Cardiac muscle cell (in vitro differentiated cells and primary cell): ENCODE measurements around the gene MT1B. TPM values are rescaled to one million over a fixed set of nuclear protein-coding genes. Genes with fewer than 3 reads are reported as not detected.

ENCODE experiments used
- DNase-seq, 2 donors: peaks; one replicate each; pipeline versions ENCODE4 v3.0.0 to v3.0.0-alpha.2; 2010 to 2017; ENCODE audit warnings: low read depth in 1 of 2, low spot score in 1 of 2
- H3K27ac ChIP-seq: fragments of 200-600 bp; sonication (generic); 2 replicates; pipeline ENCODE4 v1.5.1; 2016
- H3K27me3 ChIP-seq: fragments of 200-600 bp; sonication (generic); 2 replicates; pipeline ENCODE4 v1.6.0; 2016; ENCODE audit warnings: control low read depth
- H3K36me3 ChIP-seq: fragments of 200-600 bp; sonication (generic); 2 replicates; pipeline ENCODE4 v1.5.1; 2016; ENCODE audit warnings: control low read depth
- H3K4me1 ChIP-seq: fragments of 200-600 bp; sonication (generic); 2 replicates; pipeline ENCODE4 v1.8.1; 2017; ENCODE audit warnings: low read depth, mild to moderate bottlenecking, mixed run types
- H3K4me3 ChIP-seq: fragments of 200-600 bp; sonication (generic); 2 replicates; pipeline ENCODE4 v1.5.1; 2016; ENCODE audit warnings: mild to moderate bottlenecking
- H3K9me3 ChIP-seq: fragments of 200-600 bp; sonication (generic); 2 replicates; pipeline ENCODE4 v1.5.1; 2017; ENCODE audit warnings: low read depth, mild to moderate bottlenecking, control low read depth
- polyA plus RNA-seq: library from polyadenylated mRNA; unstranded; fragments of >200 nt; fragmentation: Nextera tagmentation; extraction: Ambion mirVana; gene quantifications from 2 replicates; pipeline ENCODE4 v1.2.1, GENCODE V29; 2016
- total RNA-seq: library from RNA; depleted of rRNA; stranded (reverse); fragments of >200 nt; gene quantifications from 2 replicates; pipeline ENCODE4 v1.2.3, GENCODE V29; 2016
- TF ChIP-seq, protein P1 (sequence below): IDR thresholded peaks from 2 replicates; pipeline ENCODE4 v1.5.1; 2012; ENCODE audit warnings: low read depth, mild to moderate bottlenecking, low read length

MT1B gene
- total and polyA plus RNA-seq, 2 experiments from 2014 or later, result not detected

DNA sequence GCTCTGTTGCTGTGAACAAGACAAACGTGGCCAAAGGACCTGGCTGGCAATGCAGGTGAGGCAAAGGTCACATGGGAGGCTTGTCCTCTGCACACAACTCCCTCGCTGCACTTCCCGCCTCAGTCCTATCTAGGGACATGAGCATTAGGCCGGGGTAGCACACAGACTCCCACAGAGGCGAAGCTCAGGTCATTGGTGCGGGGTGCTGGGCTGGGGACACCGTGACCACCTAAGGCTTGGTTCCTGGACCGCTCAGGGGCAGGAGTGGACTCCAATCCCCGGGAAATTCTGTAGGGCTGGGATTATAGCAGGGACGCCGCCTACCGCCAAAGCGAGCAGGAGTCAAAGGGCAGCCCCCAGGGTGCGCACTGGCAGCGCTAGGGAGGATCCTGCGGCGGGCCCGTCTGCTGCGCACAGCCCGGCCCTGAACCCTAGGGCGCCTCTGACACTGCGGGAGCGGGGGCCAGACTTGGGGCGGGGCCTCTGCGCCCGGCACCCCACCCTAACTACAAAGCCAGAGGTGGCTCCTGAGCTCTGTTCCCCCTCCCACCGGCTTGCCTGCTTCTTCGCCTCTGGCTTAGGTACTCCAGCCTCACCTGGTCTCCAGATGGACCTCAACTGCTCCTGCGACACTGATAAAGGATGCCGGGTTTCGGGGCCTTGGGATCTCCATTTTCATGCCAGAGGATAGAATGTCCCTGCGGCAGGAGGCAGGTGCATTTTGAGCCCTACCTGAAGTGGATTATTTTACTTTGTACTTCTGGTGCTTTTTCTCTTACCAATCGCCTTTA is 3.9 kb upstream of the MT1B start:
- Histone ChIP-seq H3K4me1 (peaks cover 5% of the 10 kb centered on the region), H3K36me3 (no peaks in the 10 kb centered on the region), H3K27ac (no peak overlapping the region), H3K9me3 (no peaks in the 10 kb centered on the region), H3K27me3 (peaks cover 100% of the 10 kb centered on the region), H3K4me3 (no peak overlapping the region)
- DNase-seq, result no peak
- TF ChIP-seq, protein P1, sequence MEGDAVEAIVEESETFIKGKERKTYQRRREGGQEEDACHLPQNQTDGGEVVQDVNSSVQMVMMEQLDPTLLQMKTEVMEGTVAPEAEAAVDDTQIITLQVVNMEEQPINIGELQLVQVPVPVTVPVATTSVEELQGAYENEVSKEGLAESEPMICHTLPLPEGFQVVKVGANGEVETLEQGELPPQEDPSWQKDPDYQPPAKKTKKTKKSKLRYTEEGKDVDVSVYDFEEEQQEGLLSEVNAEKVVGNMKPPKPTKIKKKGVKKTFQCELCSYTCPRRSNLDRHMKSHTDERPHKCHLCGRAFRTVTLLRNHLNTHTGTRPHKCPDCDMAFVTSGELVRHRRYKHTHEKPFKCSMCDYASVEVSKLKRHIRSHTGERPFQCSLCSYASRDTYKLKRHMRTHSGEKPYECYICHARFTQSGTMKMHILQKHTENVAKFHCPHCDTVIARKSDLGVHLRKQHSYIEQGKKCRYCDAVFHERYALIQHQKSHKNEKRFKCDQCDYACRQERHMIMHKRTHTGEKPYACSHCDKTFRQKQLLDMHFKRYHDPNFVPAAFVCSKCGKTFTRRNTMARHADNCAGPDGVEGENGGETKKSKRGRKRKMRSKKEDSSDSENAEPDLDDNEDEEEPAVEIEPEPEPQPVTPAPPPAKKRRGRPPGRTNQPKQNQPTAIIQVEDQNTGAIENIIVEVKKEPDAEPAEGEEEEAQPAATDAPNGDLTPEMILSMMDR, result no peak

DNA sequence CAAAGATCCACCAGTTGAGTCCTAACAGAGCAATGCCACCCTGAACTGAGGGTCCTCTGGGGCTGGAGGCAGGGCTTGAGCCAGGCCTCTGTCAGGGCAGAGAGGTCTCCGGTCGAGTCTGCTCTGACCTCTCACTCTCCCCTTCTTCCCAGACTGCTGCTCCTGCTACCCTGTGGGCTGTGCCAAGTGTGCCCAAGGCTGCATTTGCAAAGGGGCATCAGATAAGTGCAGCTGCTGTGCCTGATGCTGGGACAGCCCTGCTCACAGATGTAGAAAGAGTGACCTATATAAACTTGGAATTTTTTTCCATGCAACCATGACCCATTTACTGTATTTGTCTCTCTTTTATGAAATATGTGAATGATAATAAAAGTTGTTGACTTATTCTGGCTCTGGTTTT is 2.4 kb upstream of the MT1B start:
- Histone ChIP-seq H3K4me1 (no peaks in the 10 kb centered on the region), H3K27me3 (peaks cover 97% of the 10 kb centered on the region), H3K36me3 (no peaks in the 10 kb centered on the region), H3K4me3 (no peak overlapping the region), H3K9me3 (no peaks in the 10 kb centered on the region), H3K27ac (no peak overlapping the region)
- no peak for DNase-seq
- TF ChIP-seq, protein P1, result no peak

DNA sequence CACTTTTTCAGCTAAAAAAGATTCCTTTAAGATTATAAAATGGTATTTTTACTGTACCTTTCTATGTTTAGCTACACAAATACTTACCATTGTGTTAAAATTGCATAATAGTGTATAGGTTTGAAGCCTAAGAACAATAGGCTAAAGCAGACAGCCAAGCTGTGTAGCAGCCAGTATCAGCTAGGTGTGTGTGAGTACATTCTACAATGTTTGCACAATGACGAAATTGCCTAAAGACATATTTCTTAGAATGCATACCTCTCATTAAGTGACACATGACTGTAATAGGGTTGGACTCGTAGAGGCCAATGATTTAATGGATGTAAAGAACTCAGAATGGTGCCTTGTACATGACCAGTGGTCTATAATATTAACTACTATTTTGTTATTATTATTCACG is 1.9 kb upstream of the MT1B start:
- no peaks in the 10 kb centered on the region for H3K4me1 ChIP-seq

DNA sequence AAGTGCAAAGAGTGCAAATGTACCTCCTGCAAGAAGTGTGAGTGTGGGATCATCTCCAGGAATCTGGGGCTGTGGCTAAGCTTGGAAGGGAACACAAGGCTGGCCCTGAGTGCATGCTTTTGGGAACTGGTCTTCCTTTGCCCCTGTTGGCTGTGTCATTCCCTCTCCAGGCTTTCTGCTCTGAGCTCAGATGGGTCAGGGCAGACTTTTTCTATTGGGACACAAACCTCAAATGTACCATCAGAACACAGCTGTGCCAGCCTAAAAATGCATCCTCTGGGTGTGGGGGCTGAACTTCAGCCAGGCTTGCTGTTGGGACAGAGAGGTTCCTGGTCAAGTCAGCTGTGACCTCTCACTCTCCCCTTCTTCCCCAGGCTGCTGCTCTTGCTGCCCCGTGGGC is 914 bp downstream of the MT1B start:
- no peak overlapping the region for H3K27ac ChIP-seq
- H3K4me3 ChIP-seq, result no peak overlapping the region
- H3K4me1 ChIP-seq, result no peaks in the 10 kb centered on the region
- peaks cover 94% of the 10 kb centered on the region for H3K27me3 ChIP-seq
- TF ChIP-seq, protein P1, result no peak
- H3K36me3 ChIP-seq, result no peaks in the 10 kb centered on the region
- no peaks in the 10 kb centered on the region for H3K9me3 ChIP-seq
- no peak for DNase-seq

More for the DNA sequence above, 1.9 kb upstream of the MT1B start:
- H3K27ac ChIP-seq, result no peak overlapping the region
- H3K9me3 ChIP-seq, result no peaks in the 10 kb centered on the region
- no peak overlapping the region for H3K4me3 ChIP-seq
- TF ChIP-seq, protein P1, result no peak
- no peak for DNase-seq
- peaks cover 95% of the 10 kb centered on the region for H3K27me3 ChIP-seq
- no peaks in the 10 kb centered on the region for H3K36me3 ChIP-seq

DNA sequence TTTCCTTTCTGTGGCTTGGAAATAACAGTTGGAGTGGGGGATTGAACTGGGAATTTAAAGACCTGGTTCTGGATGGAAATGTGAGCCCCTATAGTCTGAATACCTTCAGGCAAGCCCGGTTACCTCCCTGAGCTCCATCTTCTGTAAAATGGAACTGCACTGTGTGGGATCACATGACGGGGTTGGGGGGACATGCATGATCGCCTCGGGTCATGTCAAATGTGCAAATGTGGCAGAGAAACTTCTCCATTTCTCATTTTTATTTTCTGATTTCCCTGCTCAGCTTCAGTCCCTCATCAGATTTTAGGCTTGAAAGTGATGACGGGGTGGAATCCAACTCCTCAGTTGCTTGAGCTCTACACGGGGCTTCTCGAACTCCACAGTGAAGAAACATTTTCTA is 1.5 kb downstream of the MT1B start:
- no peaks in the 10 kb centered on the region for H3K9me3 ChIP-seq
- H3K27me3 ChIP-seq, result peaks cover 94% of the 10 kb centered on the region
- no peak overlapping the region for H3K27ac ChIP-seq
- H3K4me3 ChIP-seq, result no peak overlapping the region
- TF ChIP-seq, protein P1, result no peak
- no peaks in the 10 kb centered on the region for H3K4me1 ChIP-seq
- no peak for DNase-seq
- H3K36me3 ChIP-seq, result no peaks in the 10 kb centered on the region
